Measurements from ENCODE around the gene SCAMP1.

GRCh38 chr5:78320401-78320800 lies 40.0 kb upstream of the SCAMP1 start:
- no peak for TF ChIP-seq SP2 (tag by site-specific recombination; IDR thresholded peaks at IDR 0.05)
- TF ChIP-seq YY1 (tag by site-specific recombination; IDR thresholded peaks at IDR 0.05), result no peak
- no peak for TF ChIP-seq ZEB2 (tag by site-specific recombination; IDR thresholded peaks at IDR 0.05)
